IPS-20b (cell line): ENCODE data around the gene ATP9A.
"Not testable (repeated sequence)": the region's sequence is repeated elsewhere in the genome, so short reads cannot be mapped to it uniquely, and the experiment has no call there.

Experiments used
- H3K27ac ChIP-seq: one replicate; pipeline ENCODE4 v1.5.1; 2013; ENCODE audit warnings: low read length
- H3K27me3 ChIP-seq: 2 replicates; pipeline ENCODE4 v1.6.1; 2013; ENCODE audit warnings: mild to moderate bottlenecking, low read length, inconsistent platforms; ENCODE audit not compliant: insufficient read depth
- H3K36me3 ChIP-seq: 2 replicates; pipeline ENCODE4 v1.6.1; 2013; ENCODE audit warnings: low read depth, mild to moderate bottlenecking, inconsistent platforms, low read length, moderate library complexity; ENCODE audit not compliant: insufficient read depth
- H3K4me1 ChIP-seq: 2 replicates; pipeline ENCODE4 v1.6.1; 2013; ENCODE audit warnings: mild to moderate bottlenecking, control low read depth, inconsistent platforms, low read length, moderate library complexity; ENCODE audit not compliant: insufficient read depth
- H3K4me3 ChIP-seq: 2 replicates; pipeline ENCODE4 v1.5.1; 2013; ENCODE audit warnings: mild to moderate bottlenecking, low read length, inconsistent platforms
- H3K9ac ChIP-seq: 2 replicates; pipeline ENCODE4 v1.6.1; 2013; ENCODE audit warnings: low read depth, mild to moderate bottlenecking, inconsistent platforms, low read length, moderate library complexity
- H3K9me3 ChIP-seq: 2 replicates; pipeline ENCODE4 v1.6.1; 2013; ENCODE audit warnings: mild to moderate bottlenecking, low read depth, low read length, inconsistent platforms; ENCODE audit not compliant: insufficient read depth

ATP9A gene

DNA sequence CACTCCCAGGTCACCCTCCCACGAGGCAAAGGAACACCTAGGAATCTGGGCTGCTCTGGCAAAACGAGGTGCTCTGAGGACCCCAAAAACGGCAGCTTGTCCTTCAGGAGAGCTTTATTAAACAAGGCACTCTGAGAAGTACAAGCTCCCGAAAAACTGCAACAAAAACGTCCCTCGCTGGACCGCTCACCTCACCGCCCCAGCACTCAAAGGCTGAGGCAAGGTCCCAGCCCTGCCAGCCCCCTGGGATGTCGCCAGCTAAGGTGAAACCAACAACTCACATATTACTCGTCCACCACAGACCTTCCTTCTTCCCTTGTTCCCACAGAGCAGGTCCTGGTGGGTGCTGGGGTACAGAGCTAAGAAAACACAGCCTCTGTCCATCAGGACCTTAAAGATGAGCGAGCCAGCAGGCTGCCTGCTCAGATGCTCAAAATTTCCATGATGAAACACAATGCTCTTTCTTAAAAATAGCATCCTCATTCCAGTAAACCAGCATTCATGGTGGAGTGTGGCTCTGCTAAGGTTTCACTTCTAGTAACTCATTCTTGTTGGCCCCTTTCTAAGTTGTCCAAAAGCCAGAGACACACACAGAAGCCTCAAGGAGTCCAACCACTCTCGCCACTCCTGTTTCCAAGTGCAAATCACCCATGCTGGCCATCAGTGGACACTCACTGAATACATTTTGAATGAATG is 35.9 kb downstream of the ATP9A start:
- no peak overlapping the region for H3K9ac ChIP-seq
- no peaks in the 10 kb centered on the region for H3K36me3 ChIP-seq
- H3K27me3 ChIP-seq, result no peaks in the 10 kb centered on the region
- H3K4me1 ChIP-seq, result no peaks in the 10 kb centered on the region
- H3K4me3 ChIP-seq, result no peak overlapping the region
- no peak overlapping the region for H3K27ac ChIP-seq
- H3K9me3 ChIP-seq, result no peaks in the 10 kb centered on the region

DNA sequence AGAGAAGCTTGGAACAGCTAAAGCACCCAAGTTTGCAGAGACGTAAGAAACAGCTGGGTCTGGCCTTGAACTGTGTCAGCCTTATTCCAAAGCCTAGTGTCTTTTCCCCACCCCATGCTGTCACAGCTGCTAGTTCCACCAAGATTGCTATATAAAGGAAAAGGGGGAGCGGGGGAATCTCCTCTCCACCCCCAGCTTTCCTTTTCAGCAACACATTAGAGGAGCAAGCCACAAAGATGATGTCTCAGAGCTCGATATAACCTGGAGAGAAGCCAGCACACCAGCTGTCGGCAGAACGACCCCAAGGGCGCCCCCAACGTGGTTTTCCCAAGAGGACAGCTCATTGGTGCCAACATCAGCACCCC is 36.5 kb downstream of the ATP9A start:
- no peak overlapping the region for H3K4me3 ChIP-seq
- no peaks in the 10 kb centered on the region for H3K36me3 ChIP-seq
- no peak overlapping the region for H3K9ac ChIP-seq
- no peaks in the 10 kb centered on the region for H3K9me3 ChIP-seq
- no peaks in the 10 kb centered on the region for H3K27me3 ChIP-seq
- H3K4me1 ChIP-seq, result no peaks in the 10 kb centered on the region
- no peak overlapping the region for H3K27ac ChIP-seq

DNA sequence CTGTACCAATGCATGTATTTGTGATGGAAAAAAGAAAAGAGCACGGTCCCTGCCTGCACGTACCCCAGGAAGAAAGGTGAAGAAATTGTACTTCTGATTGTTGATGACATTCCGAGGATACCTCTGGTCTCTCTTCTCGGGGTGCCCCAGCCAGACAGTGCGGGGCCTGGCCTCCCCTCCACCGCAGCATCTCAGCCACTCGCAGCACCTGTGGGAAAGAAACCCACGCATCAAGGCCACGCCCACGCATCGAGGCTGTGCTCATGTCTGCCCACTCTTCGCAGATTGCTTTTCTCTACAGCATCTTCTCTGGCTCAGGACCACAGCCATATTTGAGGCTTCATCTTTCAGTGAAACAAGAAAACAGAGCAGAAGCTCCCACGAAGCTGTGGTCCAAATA is 38.4 kb downstream of the ATP9A start:
- Histone ChIP-seq H3K9ac (no peak overlapping the region), H3K36me3 (no peaks in the 10 kb centered on the region), H3K4me3 (no peak overlapping the region), H3K4me1 (no peaks in the 10 kb centered on the region), H3K27me3 (no peaks in the 10 kb centered on the region), H3K27ac (no peak overlapping the region), H3K9me3 (no peaks in the 10 kb centered on the region)

DNA sequence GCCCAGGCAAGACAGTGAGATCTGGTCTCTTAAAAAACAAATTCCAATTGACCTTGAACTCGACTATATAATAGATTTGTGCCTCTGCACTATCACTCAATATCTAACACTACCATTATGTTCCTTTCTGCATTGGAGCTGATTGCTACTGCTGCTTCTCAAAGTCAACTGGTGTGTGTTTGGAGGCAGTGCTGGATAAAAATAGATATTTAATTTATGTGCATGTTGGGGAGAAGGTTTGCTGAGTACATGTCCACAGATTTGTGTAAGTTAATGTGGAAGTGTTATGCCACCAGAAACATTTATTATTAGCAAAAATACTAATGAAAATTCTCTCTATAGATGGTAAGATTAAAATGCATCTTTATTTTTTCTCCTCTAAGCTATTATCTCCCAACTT is 39.5 kb downstream of the ATP9A start:
- H3K4me1 ChIP-seq, result no peaks in the 10 kb centered on the region
- no peak overlapping the region for H3K9ac ChIP-seq
- H3K9me3 ChIP-seq, result no peaks in the 10 kb centered on the region
- no peak overlapping the region for H3K27ac ChIP-seq
- H3K4me3 ChIP-seq, result no peak overlapping the region
- H3K36me3 ChIP-seq, result no peaks in the 10 kb centered on the region
- H3K27me3 ChIP-seq, result no peaks in the 10 kb centered on the region

DNA sequence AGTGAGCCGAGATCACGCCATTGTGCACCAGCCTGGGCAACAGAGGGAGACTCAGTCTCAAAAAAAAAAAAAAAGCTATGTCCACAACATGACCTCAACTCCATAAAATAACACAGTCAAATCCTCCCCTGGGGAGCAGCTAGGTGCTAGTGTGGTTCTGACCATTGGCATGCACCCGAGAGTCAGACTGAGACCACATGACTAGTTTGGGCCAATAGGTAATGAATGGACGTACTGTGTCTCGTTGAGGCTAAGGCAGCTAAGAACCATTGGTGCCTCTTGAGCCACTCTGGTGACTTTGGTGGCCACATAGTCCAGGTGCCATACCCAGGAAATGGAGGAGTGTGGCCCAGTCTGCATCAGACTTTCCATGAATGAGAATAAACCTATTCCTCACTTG is 40.3 kb downstream of the ATP9A start:
- no peak overlapping the region for H3K27ac ChIP-seq
- H3K36me3 ChIP-seq, result no peaks in the 10 kb centered on the region
- no peaks in the 10 kb centered on the region for H3K27me3 ChIP-seq
- H3K4me1 ChIP-seq, result no peaks in the 10 kb centered on the region
- no peak overlapping the region for H3K9ac ChIP-seq
- no peak overlapping the region for H3K4me3 ChIP-seq
- H3K9me3 ChIP-seq, result no peaks in the 10 kb centered on the region

DNA sequence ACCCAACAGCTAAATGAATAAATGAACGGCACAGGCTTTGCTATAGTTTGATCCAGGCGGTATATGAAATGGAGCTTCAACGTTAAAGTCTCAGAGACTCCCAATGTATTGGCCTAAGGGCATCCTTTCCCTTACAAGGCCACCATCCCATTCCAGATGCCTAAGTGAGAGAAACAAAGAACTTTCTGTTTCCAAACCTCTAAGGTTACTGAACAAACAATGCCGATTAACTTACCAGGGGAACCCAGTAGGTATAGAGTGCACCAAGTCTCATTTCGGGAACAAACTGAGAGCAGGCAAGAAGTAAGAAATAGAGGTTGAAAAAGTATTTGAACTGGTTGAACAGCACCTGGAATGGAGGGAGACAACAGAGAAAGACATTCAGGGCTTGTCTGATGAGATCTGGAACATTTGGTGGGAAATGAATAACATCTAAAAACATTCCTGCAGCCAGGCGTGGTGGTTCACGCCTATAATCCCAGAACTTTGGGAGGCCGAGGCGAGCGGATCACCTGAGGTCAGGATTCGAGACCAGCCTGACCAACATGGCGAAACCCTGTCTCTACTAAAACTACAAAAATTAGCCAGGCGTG is 42.5 kb downstream of the ATP9A start:
- Histone ChIP-seq H3K4me3 (no peak overlapping the region), H3K4me1 (no peaks in the 10 kb centered on the region), H3K36me3 (no peaks in the 10 kb centered on the region), H3K27me3 (no peaks in the 10 kb centered on the region), H3K27ac (no peak overlapping the region), H3K9ac (no peak overlapping the region), H3K9me3 (no peaks in the 10 kb centered on the region)

DNA sequence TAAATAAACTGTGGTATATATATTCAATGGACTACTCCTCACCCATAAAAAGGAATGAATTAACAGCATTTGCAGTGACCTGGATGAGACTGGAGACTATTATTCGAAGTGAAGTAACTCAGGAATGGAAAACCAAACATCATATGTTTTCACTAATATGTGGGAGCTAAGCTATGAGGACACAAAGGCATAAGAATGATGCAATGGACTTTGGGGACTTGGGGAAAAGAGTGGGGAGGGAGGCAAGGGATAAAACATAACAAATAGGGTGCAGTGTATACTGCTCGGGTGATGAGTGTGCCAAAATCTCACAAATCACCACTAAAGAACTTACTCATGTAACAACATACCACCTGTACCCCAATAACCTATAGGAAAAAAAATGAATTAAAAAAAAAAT is 45.2 kb downstream of the ATP9A start:
- H3K27ac ChIP-seq, H3K9ac ChIP-seq, H3K9me3 ChIP-seq, H3K36me3 ChIP-seq, H3K4me3 ChIP-seq, H3K27me3 ChIP-seq, H3K4me1 ChIP-seq: not testable (repeated sequence)

DNA sequence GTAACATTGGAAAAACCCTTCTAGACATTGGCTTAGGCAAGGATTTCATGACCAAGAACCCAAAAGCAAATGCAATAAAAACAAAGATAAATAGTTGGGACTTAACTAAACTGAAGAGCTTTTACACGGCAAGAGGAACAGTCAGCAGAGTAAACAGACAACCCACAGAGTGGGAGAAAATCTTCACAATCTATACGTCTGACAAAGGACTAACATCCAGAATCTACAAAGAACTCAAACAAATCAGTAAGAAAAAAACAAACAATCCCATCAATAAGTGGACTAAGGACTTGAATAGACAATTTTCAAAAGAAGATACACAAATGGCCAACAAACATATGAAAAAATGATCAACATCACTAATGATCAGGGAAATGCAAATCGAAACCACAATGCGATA is 45.9 kb downstream of the ATP9A start:
- not testable (repeated sequence) for H3K27me3 ChIP-seq, H3K4me3 ChIP-seq, H3K36me3 ChIP-seq, H3K4me1 ChIP-seq, H3K9me3 ChIP-seq, H3K9ac ChIP-seq, H3K27ac ChIP-seq

DNA sequence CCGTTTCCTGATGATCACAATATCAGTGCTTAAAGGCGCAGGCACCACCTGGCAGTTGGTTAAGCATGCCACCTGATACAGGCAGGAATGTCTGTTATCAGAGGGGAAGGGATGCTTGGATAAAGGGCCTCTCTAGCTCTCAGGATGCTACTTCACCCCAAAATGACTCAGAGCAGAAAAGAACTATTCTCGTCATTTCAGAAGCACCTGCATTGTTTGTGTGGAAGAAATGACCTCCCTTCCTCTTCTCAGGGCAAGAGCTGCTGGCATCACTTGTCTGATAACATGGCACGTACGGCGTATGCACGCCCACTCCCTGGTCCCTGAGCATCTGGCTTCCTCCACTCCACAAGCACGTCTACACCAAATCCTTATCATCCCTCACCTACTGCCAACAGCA is 47.3 kb downstream of the ATP9A start:
- Histone ChIP-seq H3K27me3 (no peaks in the 10 kb centered on the region), H3K36me3 (no peaks in the 10 kb centered on the region), H3K9me3 (no peaks in the 10 kb centered on the region), H3K27ac (no peak overlapping the region), H3K4me3 (no peak overlapping the region), H3K4me1 (no peaks in the 10 kb centered on the region; the same call in 1 of the 2 replicates), H3K9ac (no peak overlapping the region)

DNA sequence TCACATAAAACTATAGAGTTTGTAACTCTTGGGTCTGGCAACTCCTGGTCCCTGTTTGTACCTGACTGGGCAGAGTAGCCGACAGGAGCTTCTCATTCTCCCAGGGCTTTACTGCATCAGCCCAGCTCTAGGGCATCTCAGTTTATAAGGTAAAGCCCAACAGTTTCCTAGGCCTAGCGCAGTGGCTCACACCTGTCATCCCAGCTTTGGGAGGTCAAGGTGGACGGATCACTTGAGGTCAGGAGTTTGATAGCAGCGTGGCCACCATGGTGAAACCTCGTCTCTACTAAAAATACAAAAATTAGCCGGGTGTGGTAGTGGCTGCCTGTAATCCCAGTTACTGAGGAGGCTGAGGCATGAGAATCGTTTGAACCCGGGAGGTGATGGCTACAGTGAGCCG is 47.8 kb downstream of the ATP9A start:
- Histone ChIP-seq H3K36me3 (no peaks in the 10 kb centered on the region), H3K9ac (no peak overlapping the region), H3K4me1 (peaks cover 4% of the 10 kb centered on the region; the same call in 1 of the 2 replicates), H3K27ac (no peak overlapping the region), H3K4me3 (no peak overlapping the region), H3K27me3 (no peaks in the 10 kb centered on the region), H3K9me3 (no peaks in the 10 kb centered on the region)

DNA sequence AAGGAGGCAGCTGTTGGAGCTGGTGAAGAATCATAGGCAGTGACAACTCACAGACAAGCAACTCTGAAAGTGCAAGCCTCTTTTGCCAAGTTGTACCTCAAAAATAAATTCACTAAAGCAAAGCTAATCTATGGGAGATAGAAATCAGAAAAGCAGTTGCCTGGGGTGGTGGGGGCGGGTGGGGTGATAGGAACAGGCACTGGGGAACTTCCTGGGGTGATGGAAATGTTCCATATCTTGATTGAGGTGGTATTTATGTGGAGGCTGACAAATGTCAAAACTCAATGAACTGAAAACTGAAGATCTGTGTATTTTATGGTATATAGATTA is 52.4 kb downstream of the ATP9A start:
- Histone ChIP-seq H3K36me3 (no peaks in the 10 kb centered on the region), H3K4me3 (no peak overlapping the region), H3K4me1 (peaks cover 16% of the 10 kb centered on the region), H3K27me3 (no peaks in the 10 kb centered on the region), H3K27ac (no peak overlapping the region), H3K9me3 (no peaks in the 10 kb centered on the region), H3K9ac (no peak overlapping the region)

DNA sequence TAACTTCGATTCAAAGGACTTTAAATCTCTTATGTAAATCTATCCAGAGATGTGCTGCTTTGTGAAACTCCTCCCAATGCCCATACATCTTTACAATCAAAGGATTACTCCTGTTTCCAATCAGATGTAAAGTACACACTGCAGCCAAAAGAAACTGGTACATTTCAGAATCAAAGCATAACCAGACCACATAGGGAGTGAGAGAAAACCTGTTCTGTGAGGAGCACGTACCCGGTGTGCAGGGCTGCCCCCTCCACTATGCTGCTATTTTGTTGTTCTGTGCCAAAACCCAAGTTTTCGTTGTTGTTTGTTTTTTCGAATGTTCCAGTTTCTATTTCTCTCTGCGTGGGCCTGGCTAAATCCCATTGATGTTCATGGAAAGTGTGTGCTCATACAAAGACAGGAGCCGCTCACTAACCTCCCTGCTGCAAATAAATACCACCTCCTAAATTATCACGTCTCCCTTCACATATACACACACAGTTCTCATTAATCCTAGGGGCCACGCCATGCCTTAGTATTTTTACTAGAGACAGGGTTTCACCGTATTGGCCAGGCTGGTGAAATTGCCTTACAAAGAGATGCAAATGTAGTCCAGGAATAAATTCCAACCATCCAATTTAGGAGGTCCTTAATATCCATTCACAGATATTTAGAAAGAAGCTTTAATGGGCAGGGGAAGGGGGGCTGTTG is 52.9 kb downstream of the ATP9A start:
- H3K4me3 ChIP-seq, result no peak overlapping the region
- H3K27ac ChIP-seq, result no peak overlapping the region
- H3K36me3 ChIP-seq, result no peaks in the 10 kb centered on the region
- no peaks in the 10 kb centered on the region for H3K9me3 ChIP-seq
- peaks cover 17% of the 10 kb centered on the region for H3K4me1 ChIP-seq
- H3K27me3 ChIP-seq, result no peaks in the 10 kb centered on the region
- H3K9ac ChIP-seq, result no peak overlapping the region
